SK-N-SH treated with all-trans-retinoic acid at 6 μM for 48 hours (cell line): ENCODE data around the gene FECH.
"Not testable (repeated sequence)": the region's sequence is repeated elsewhere in the genome, so short reads cannot be mapped to it uniquely, and the experiment has no call there.

Experiments used
- ATAC-seq: fragments of 200-7000 bp; cut with Tn5 transposase; 3 replicates; pipeline ENCODE4 v1.9.1; 2020; ENCODE audit warnings: mild to moderate bottlenecking, moderate library complexity
- ARNTL ChIP-seq: fragments of 450-650 bp; formaldehyde crosslinking; IDR thresholded peaks from 2 replicates; pipeline ENCODE4 v1.5.0; 2020; ENCODE audit warnings: low read depth, mild to moderate bottlenecking, moderate library complexity, borderline replicate concordance
- BACH2 ChIP-seq: fragments of 250-450 bp; sonication (Bioruptor Pico); IDR thresholded peaks from 2 replicates; pipeline ENCODE4 v1.9.0; 2021; ENCODE audit warnings: mild to moderate bottlenecking, borderline replicate concordance
- CREB5 ChIP-seq: fragments of 250-450 bp; sonication (Bioruptor Pico); IDR thresholded peaks from 2 replicates; pipeline ENCODE4 v1.5.1; 2020; ENCODE audit warnings: low read depth, mild to moderate bottlenecking, moderate library complexity
- CSDC2 ChIP-seq: fragments of 250-450 bp; sonication (Bioruptor Pico); IDR thresholded peaks from 2 replicates; pipeline ENCODE4 v1.5.0; 2020; ENCODE audit warnings: mild to moderate bottlenecking, moderate library complexity
- CSRNP3 ChIP-seq: fragments of 250-450 bp; sonication (Bioruptor Pico); IDR thresholded peaks from 2 replicates; pipeline ENCODE4 v1.5.1; 2021; ENCODE audit warnings: mild to moderate bottlenecking, moderate library complexity
- ESRRG ChIP-seq: fragments of 250-450 bp; sonication (Bioruptor Pico); IDR thresholded peaks from 2 replicates; pipeline ENCODE4 v1.6.1; 2021; ENCODE audit warnings: mild to moderate bottlenecking
- GLIS3 ChIP-seq: fragments of 250-450 bp; sonication (Bioruptor Pico); IDR thresholded peaks from 2 replicates; pipeline ENCODE4 v1.5.0; 2020; ENCODE audit warnings: mild to moderate bottlenecking, moderate library complexity
- OSR1 ChIP-seq: fragments of 250-450 bp; sonication (Bioruptor Pico); IDR thresholded peaks from 2 replicates; pipeline ENCODE4 v1.8.0; 2022; ENCODE audit warnings: moderate library complexity, mild to moderate bottlenecking, inconsistent platforms
- POU6F1 ChIP-seq: fragments of 250-450 bp; sonication (Bioruptor Pico); IDR thresholded peaks from 2 replicates; pipeline ENCODE4 v1.8.0; 2021; ENCODE audit warnings: low read depth, mild to moderate bottlenecking, moderate library complexity, borderline replicate concordance
- PPARA ChIP-seq: fragments of 250-450 bp; sonication (Bioruptor Pico); IDR thresholded peaks from 2 replicates; pipeline ENCODE4 v1.5.0; 2020; ENCODE audit warnings: mild to moderate bottlenecking, borderline replicate concordance
- RARB ChIP-seq: fragments of 250-450 bp; sonication (Bioruptor Pico); IDR thresholded peaks from 2 replicates; pipeline ENCODE4 v1.8.0; 2021; ENCODE audit warnings: mild to moderate bottlenecking, moderate library complexity
- SNAI2 ChIP-seq: fragments of 250-450 bp; sonication (Bioruptor Pico); IDR thresholded peaks from 2 replicates; pipeline ENCODE4 v1.5.0; 2020; ENCODE audit warnings: mild to moderate bottlenecking, moderate library complexity
- ZC3H10 ChIP-seq: fragments of 250-450 bp; sonication (Bioruptor Pico); IDR thresholded peaks from 2 replicates; pipeline ENCODE4 v1.5.1; 2021; ENCODE audit warnings: mild to moderate bottlenecking, moderate library complexity
- ZFP3 ChIP-seq: fragments of 250-450 bp; sonication (Bioruptor Pico); IDR thresholded peaks from 2 replicates; pipeline ENCODE4 v1.5.0; 2020; ENCODE audit warnings: mild to moderate bottlenecking, moderate library complexity
- ZFP30 ChIP-seq: fragments of 450-650 bp; formaldehyde crosslinking; IDR thresholded peaks from 2 replicates; pipeline ENCODE4 v1.5.0; 2022; ENCODE audit warnings: mild to moderate bottlenecking, moderate library complexity
- ZNF70 ChIP-seq: fragments of 450-650 bp; formaldehyde crosslinking; IDR thresholded peaks from 2 replicates; pipeline ENCODE4 v1.5.0; 2020; ENCODE audit warnings: mild to moderate bottlenecking, moderate library complexity
- ZNF8 ChIP-seq: fragments of 450-650 bp; formaldehyde crosslinking; IDR thresholded peaks from 2 replicates; pipeline ENCODE4 v1.5.0; 2020; ENCODE audit warnings: mild to moderate bottlenecking, moderate library complexity

Gene FECH

GRCh38 chr18:57529151-57529550, 57.4 kb downstream of the FECH start (continued):
- TF ChIP-seq POU6F1 (CRISPR knock-in tag) = no peak

GRCh38 chr18:57527556-57528229, 58.8 kb downstream of the FECH start:
- ATAC-seq = no peak
- TF ChIP-seq CREB5 (CRISPR knock-in tag) (no peak), ARNTL (no peak), RARB (CRISPR knock-in tag) (no peak), CSDC2 (CRISPR knock-in tag) (no peak), ZFP3 (CRISPR knock-in tag) (no peak), ZFP30 (CRISPR knock-in tag) (no peak)

GRCh38 chr18:57523171-57523956, 63.1 kb downstream of the FECH start:
- TF ChIP-seq SNAI2 (CRISPR knock-in tag) = no peak
- no peak for TF ChIP-seq BACH2 (CRISPR knock-in tag)
- no peak for TF ChIP-seq ZNF70 (CRISPR knock-in tag)
- TF ChIP-seq ZFP30 (CRISPR knock-in tag) = no peak
- TF ChIP-seq GLIS3 (CRISPR knock-in tag) = no peak
- TF ChIP-seq CREB5 (CRISPR knock-in tag) = no peak
- TF ChIP-seq ARNTL = no peak
- no peak for ATAC-seq

- not testable (repeated sequence) for ATAC-seq
Observed at GRCh38 chr18:57522348-57522747, 64.2 kb downstream of the FECH start.

- ATAC-seq = no peak
- no peak for TF ChIP-seq ZC3H10 (CRISPR knock-in tag)
- no peak for TF ChIP-seq PPARA (CRISPR knock-in tag)
- TF ChIP-seq ZNF8 = no peak
- no peak for TF ChIP-seq ZFP30 (CRISPR knock-in tag)
- no peak for TF ChIP-seq ZNF70 (CRISPR knock-in tag)
- TF ChIP-seq CSRNP3 (CRISPR knock-in tag) = no peak
- TF ChIP-seq ZFP3 (CRISPR knock-in tag) = no peak
- no peak for TF ChIP-seq SNAI2 (CRISPR knock-in tag)
- no peak for TF ChIP-seq BACH2 (CRISPR knock-in tag)
- no peak for TF ChIP-seq OSR1
- no peak for TF ChIP-seq GLIS3 (CRISPR knock-in tag)
- no peak for TF ChIP-seq CREB5 (CRISPR knock-in tag)
- no peak for TF ChIP-seq ESRRG
- TF ChIP-seq ARNTL = no peak
Observed at GRCh38 chr18:57519668-57520424, 66.7 kb downstream of the FECH start.
